ENCODE results near the gene LRP1B.

DNA sequence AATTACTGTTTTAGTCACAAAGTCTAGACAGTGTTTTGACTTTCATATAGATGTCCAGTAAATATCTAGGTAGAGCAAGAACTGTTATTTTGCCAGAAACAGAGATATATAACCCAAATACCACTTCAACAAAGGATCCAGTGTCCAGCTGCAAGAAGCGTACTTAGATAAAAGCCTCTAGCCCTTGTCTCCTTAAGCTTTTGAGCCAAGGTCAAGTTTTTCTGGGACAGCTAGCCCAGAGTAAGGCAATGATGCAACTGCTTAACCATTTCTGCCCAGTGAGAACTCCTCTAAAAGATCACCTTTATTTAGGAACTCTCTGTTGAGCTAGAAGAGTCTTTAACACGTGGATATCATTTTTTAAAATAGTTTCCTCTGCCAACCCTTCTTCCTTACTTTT, 1925.7 kb downstream of the LRP1B start:
- TF ChIP-seq, protein P1, sequence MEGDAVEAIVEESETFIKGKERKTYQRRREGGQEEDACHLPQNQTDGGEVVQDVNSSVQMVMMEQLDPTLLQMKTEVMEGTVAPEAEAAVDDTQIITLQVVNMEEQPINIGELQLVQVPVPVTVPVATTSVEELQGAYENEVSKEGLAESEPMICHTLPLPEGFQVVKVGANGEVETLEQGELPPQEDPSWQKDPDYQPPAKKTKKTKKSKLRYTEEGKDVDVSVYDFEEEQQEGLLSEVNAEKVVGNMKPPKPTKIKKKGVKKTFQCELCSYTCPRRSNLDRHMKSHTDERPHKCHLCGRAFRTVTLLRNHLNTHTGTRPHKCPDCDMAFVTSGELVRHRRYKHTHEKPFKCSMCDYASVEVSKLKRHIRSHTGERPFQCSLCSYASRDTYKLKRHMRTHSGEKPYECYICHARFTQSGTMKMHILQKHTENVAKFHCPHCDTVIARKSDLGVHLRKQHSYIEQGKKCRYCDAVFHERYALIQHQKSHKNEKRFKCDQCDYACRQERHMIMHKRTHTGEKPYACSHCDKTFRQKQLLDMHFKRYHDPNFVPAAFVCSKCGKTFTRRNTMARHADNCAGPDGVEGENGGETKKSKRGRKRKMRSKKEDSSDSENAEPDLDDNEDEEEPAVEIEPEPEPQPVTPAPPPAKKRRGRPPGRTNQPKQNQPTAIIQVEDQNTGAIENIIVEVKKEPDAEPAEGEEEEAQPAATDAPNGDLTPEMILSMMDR (IDR thresholded peaks at IDR 0.05; ENCODE audit: low read length) = no peak
- TF ChIP-seq EZH2 (IDR thresholded peaks at IDR 0.05; ENCODE audit: borderline replicate concordance, low read length) = no peak
